GM23248 (cell line): ENCODE measurements around the gene ZNF581.

ENCODE experiments used
- EZH2 ChIP-seq: fragments of 200-600 bp; sonication (generic); IDR thresholded peaks from 2 replicates; pipeline ENCODE4 v1.6.1; 2018; ENCODE audit warnings: antibody characterized with exemption, mild to moderate bottlenecking; ENCODE audit not compliant: insufficient read depth, poor library complexity, severe bottlenecking
- EZH2phosphoT487 ChIP-seq: fragments of 200-600 bp; sonication (generic); IDR thresholded peaks from 2 replicates; pipeline ENCODE4 v1.6.1; 2018; ENCODE audit warnings: antibody characterized with exemption, moderate library complexity, mild to moderate bottlenecking, low read depth; ENCODE audit not compliant: insufficient read depth

GRCh38 chr19:55622242-55622969, 21.0 kb upstream of the ZNF581 start:
- TF ChIP-seq EZH2phosphoT487 (no peak), EZH2 (no peak)
